MCF 10A (cell line): Measurements from ENCODE around the gene PCIF1. TPM values are rescaled to one million over a fixed set of nuclear protein-coding genes. Genes with fewer than 3 reads are reported as not detected.

ENCODE experiments used
- BruUV-seq: library from RNA; stranded (reverse); fragments of 400-500 nt; replicated peaks from 2 replicates; lab custom pipeline; 2021; lab: Mats Ljungman, UMichigan
- CTCF ChIA-PET: fragments of 300-600 bp; sonication (Branson Sonifier 250); formaldehyde crosslinking; extraction: SDS; loops from one replicate; lab custom pipeline; 2021; ENCODE audit warnings: antibody characterized with exemption, inconsistent platforms; lab: Yijun Ruan, JAX
- POLR2A ChIA-PET: fragments of 300-600, 350-650 bp; sonication (Branson Sonifier 250); formaldehyde crosslinking; extraction: SDS; loops from one replicate; lab custom pipeline; 2020; ENCODE audit warnings: antibody characterized with exemption, inconsistent platforms; lab: Yijun Ruan, JAX
- DNase-seq: peaks from one replicate; pipeline ENCODE4 v3.0.0-alpha.2; 2018; ENCODE audit not compliant: unreplicated experiment
- H3K27ac Mint-ChIP-seq: one replicate; pipeline ENCODE4 v1.8.0; 2022; ENCODE audit warnings: mild to moderate bottlenecking, low read depth, mixed read lengths; ENCODE audit not compliant: unreplicated experiment
- H3K27me3 Mint-ChIP-seq: one replicate; pipeline ENCODE4 v1.8.0; 2022; ENCODE audit warnings: mixed read lengths; ENCODE audit not compliant: insufficient read depth, unreplicated experiment
- H3K36me3 Mint-ChIP-seq: one replicate; pipeline ENCODE4 v1.8.0; 2022; ENCODE audit warnings: mild to moderate bottlenecking, moderate library complexity, mixed read lengths; ENCODE audit not compliant: insufficient read depth, unreplicated experiment
- H3K4me1 Mint-ChIP-seq: one replicate; pipeline ENCODE4 v1.8.0; 2022; ENCODE audit warnings: mixed read lengths; ENCODE audit not compliant: insufficient read depth, unreplicated experiment
- H3K4me3 Mint-ChIP-seq: one replicate; pipeline ENCODE4 v1.8.0; 2022; ENCODE audit warnings: mild to moderate bottlenecking, moderate library complexity, mixed read lengths; ENCODE audit not compliant: unreplicated experiment
- H3K9me3 Mint-ChIP-seq: one replicate; pipeline ENCODE4 v1.8.0; 2022; ENCODE audit warnings: mixed read lengths; ENCODE audit not compliant: unreplicated experiment
- intact Hi-C: fragments of 100-400 bp; cut with micrococcal nuclease; formaldehyde crosslinking; loops from 2 replicates; pipeline ENCODE4 v1.14.1; 2022
- total RNA-seq: library from RNA; stranded (reverse); gene quantifications from 2 replicates; pipeline ENCODE4 v1.2.3, GENCODE V29; 2022
- TF ChIP-seq, protein P1 (sequence below): fragments of 200-600 bp; IDR thresholded peaks from one replicate; pipeline ENCODE4 v1.8.0; 2022; ENCODE audit warnings: antibody characterized with exemption, mild to moderate bottlenecking; ENCODE audit not compliant: unreplicated experiment

Gene PCIF1
- total RNA-seq, 1 experiment from 2014 or later, result 20.5 TPM

DNA sequence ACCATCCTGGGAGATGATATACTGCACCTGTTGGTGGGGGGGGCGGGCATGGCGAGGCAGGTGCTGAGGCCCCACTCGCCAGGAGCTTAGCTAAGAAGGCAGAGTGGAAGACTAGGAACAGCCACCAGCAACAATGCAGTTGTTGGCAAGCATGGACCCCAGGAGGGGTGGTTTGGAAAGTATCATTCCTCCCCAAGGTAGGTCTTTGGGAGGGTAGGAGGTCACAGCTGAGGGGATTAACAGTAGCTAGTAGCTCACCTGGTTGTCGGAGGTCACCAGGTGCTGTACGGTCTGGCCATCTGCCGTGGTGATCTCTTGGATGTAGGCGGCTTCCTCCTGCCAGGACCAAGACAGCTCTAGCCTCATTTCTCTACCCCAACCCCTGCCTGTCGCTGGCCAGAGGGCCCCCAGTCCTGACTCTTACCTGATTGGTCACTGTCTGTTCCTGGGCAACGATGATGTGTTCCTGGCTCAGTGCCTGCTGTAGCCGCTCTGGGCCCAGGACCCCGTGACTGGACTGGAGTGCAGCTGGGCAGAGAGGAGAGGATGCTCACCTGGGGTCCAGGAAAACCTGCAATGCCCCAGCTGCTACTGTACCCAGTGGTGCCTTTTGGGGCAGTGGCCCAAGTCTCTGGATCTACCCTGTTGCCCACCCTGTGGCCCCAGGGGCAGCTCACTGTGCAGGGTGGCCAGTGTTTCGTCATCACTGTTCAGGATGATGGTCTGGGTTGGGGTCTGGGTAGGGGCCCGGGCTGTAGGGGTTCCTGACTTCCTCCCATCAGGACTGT lies 15.3 kb downstream of the PCIF1 start:
- DNase-seq, result no peak
- no peaks in the 10 kb centered on the region for H3K27me3 Mint-ChIP-seq
- no peak overlapping the region for H3K4me3 Mint-ChIP-seq
- intact Hi-C loops, result no loop called here
- TF ChIP-seq, protein P1, sequence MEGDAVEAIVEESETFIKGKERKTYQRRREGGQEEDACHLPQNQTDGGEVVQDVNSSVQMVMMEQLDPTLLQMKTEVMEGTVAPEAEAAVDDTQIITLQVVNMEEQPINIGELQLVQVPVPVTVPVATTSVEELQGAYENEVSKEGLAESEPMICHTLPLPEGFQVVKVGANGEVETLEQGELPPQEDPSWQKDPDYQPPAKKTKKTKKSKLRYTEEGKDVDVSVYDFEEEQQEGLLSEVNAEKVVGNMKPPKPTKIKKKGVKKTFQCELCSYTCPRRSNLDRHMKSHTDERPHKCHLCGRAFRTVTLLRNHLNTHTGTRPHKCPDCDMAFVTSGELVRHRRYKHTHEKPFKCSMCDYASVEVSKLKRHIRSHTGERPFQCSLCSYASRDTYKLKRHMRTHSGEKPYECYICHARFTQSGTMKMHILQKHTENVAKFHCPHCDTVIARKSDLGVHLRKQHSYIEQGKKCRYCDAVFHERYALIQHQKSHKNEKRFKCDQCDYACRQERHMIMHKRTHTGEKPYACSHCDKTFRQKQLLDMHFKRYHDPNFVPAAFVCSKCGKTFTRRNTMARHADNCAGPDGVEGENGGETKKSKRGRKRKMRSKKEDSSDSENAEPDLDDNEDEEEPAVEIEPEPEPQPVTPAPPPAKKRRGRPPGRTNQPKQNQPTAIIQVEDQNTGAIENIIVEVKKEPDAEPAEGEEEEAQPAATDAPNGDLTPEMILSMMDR, result no peak
- H3K9me3 Mint-ChIP-seq, result no peaks in the 10 kb centered on the region
- peaks cover 12% of the 10 kb centered on the region for H3K4me1 Mint-ChIP-seq
- CTCF ChIA-PET, result interaction anchor here (0.7 to 8.5 kb wide), 6 partner anchors 11 to 497 kb away, joined by 3 to 64 read pairs (median 4); partner anchors contain the start of gene PCIF1
- peaks cover 82% of the 10 kb centered on the region for H3K36me3 Mint-ChIP-seq
- no TSS peak for BruUV-seq
- H3K27ac Mint-ChIP-seq, result no peak overlapping the region
- POLR2A ChIA-PET, result interaction anchor here (1.0 to 3.3 kb wide), 9 partner anchors 8 to 101 kb away, joined by 3 to 19 read pairs (median 4); partner anchors contain the start of genes PCIF1 and ZNF335

DNA sequence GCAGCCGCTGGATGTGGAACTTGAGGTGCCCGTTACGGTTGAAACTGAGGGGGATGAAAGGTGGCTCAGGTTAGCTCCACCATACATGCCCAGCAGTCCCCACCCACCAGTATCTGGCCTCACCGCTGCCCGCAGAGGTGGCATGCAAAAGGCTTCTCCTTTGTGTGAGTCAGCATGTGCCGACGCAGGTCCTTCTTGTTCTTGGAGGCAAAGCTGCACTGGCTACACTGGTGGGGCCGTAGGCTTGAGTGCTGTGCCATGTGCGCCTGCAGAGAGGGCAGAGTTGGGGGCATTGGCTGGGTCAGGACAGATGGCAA lies 15.8 kb downstream of the PCIF1 start:
- no peak for DNase-seq
- Mint-ChIP-seq H3K9me3 (no peaks in the 10 kb centered on the region), H3K4me1 (peaks cover 7% of the 10 kb centered on the region), H3K4me3 (no peak overlapping the region), H3K27me3 (no peaks in the 10 kb centered on the region), H3K27ac (no peak overlapping the region), H3K36me3 (peaks cover 79% of the 10 kb centered on the region)
- intact Hi-C loops, result no loop called here
- TF ChIP-seq, protein P1, result no peak
- ChIA-PET POLR2A (interaction anchor here (1.0 to 3.3 kb wide), 7 partner anchors 9 to 64 kb away, joined by 3 to 19 read pairs (median 4); partner anchors contain the start of genes PCIF1 and ZNF335), CTCF (interaction anchor here (0.6 to 8.5 kb wide), 6 partner anchors 11 to 1830 kb away, joined by 3 to 64 read pairs (median 4); partner anchors contain the start of gene PCIF1)
- TSS peak; percentile 13 for BruUV-seq

DNA sequence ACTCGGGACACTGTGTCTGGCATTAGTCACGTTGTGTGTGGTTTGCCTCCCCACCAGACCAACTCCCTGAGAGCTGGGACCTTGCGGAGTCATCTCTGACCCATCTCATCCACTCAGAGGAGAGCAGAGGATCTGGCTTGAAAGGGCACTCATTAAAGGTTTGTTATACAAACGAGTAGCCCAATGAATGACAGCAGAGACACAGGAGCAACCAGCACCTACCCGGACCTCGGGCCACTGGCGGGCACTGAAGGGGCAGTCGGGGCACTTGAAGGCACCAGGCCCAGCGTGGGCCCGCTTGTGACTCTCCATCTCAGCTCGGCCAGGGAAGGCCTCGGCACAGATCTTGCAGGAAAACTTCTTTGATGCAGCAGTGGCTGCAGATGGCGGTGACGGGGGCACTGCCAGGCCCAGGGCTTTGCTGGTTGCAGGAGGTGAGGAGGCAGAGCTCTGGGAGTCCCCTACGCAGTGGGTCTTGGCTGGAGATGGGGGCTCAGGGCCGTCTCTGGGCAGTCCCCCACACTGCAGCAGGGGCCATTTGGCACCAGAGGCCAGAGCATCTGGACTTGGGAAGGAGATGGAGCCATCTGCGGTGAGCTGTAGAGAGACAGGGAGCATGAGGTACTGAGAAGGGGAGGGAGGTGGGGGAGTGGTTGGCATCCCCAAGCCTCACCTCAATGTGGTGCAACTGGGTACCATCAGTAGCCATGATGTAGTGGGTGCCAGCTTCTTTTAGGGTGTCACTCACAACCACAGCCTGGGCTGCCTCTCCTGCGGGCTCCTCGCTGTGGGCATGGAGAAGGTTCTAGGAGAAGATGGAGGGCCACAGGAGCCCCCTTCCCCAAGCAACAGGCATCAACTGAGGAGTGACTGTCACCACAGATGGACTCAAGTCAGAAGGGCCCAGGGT lies 17.7 kb downstream of the PCIF1 start:
- Mint-ChIP-seq H3K4me1 (no peaks in the 10 kb centered on the region), H3K9me3 (no peaks in the 10 kb centered on the region), H3K27ac (no peak overlapping the region), H3K4me3 (no peak overlapping the region), H3K27me3 (no peaks in the 10 kb centered on the region), H3K36me3 (peaks cover 76% of the 10 kb centered on the region)
- DNase-seq, result no peak
- intact Hi-C loops, result no loop called here
- BruUV-seq, result no TSS peak
- ChIA-PET CTCF (interaction anchor here (0.6 to 4.0 kb wide), 8 partner anchors 10 to 634 kb away, joined by 3 to 31 read pairs (median 4); no protein-coding TSS in a partner anchor), POLR2A (interaction anchor here (0.6 to 3.0 kb wide), 7 partner anchors 8 to 96 kb away, joined by 3 to 19 read pairs (median 10); partner anchors contain the start of genes PCIF1 and ZNF335)
- TF ChIP-seq, protein P1, result no peak
